Activated B cell treated with CpG ODN at 0.5 μM for 24 hours (primary cell): ENCODE data around the gene CTNND2. TPM values are rescaled to one million over a fixed set of nuclear protein-coding genes. Genes with fewer than 3 reads are reported as not detected.

ENCODE experiments used
- ATAC-seq: fragments of 200-7000 bp; cut with Tn5 transposase; one replicate; pipeline ENCODE4 v1.10.0; 2021; ENCODE audit warnings: low read depth, mild to moderate bottlenecking, moderate library complexity
- CTCF ChIA-PET: fragments of 350-600 bp; sonication (Branson Sonifier 250); formaldehyde crosslinking; loops from one replicate; lab custom pipeline; 2021; ENCODE audit warnings: antibody characterized with exemption; lab: Charles Lee
- POLR2A ChIA-PET: fragments of 350-600 bp; sonication (Branson Sonifier 250); formaldehyde crosslinking; loops from one replicate; lab custom pipeline; 2021; ENCODE audit warnings: antibody characterized with exemption; lab: Charles Lee
- DNase-seq: peaks from one replicate; pipeline ENCODE4 v3.0.0; 2022
- H3K27ac Mint-ChIP-seq: one replicate; pipeline ENCODE4 v1.8.0; 2020; ENCODE audit warnings: mixed read lengths
- H3K27me3 Mint-ChIP-seq: one replicate; pipeline ENCODE4 v1.8.0; 2021; ENCODE audit warnings: mixed read lengths
- H3K36me3 Mint-ChIP-seq: one replicate; pipeline ENCODE4 v1.8.0; 2021; ENCODE audit warnings: low read depth, mixed read lengths
- H3K4me1 Mint-ChIP-seq: one replicate; pipeline ENCODE4 v1.8.0; 2021; ENCODE audit warnings: mixed read lengths
- H3K4me3 Mint-ChIP-seq: one replicate; pipeline ENCODE4 v1.8.0; 2020; ENCODE audit warnings: mild to moderate bottlenecking, mixed read lengths
- H3K9me3 Mint-ChIP-seq: one replicate; pipeline ENCODE4 v1.8.0; 2020; ENCODE audit warnings: mixed read lengths
- CTCF ChIP-seq: fragments of 200-600 bp; IDR thresholded peaks from one replicate; pipeline ENCODE4 v1.8.0; 2022; ENCODE audit warnings: antibody characterized with exemption, mild to moderate bottlenecking
- intact Hi-C: fragments of 100-400 bp; cut with micrococcal nuclease; formaldehyde crosslinking; loops from one replicate; pipeline ENCODE4 v1.15.1; 2024
- total RNA-seq: library from RNA; stranded (reverse); gene quantifications from 2 replicates; pipeline ENCODE4 v1.2.3, GENCODE V29; 2022

Gene CTNND2
- total RNA-seq, 1 donor from 2014 or later, result not detected

GRCh38 chr5:11658376-11658775, 245.9 kb downstream of the CTNND2 start:
- H3K36me3 Mint-ChIP-seq, result no peaks in the 10 kb centered on the region
- H3K4me3 Mint-ChIP-seq, result no peak overlapping the region
- POLR2A ChIA-PET, result no interaction called here
- intact Hi-C loops, result no loop called here
- H3K4me1 Mint-ChIP-seq, result no peaks in the 10 kb centered on the region
- H3K9me3 Mint-ChIP-seq, result no peaks in the 10 kb centered on the region
- ATAC-seq (no peak), DNase-seq (no peak)
- H3K27ac Mint-ChIP-seq, result no peak overlapping the region
- H3K27me3 Mint-ChIP-seq, result no peaks in the 10 kb centered on the region
- no peak for TF ChIP-seq CTCF
- CTCF ChIA-PET, result no interaction called here

- no peak for DNase-seq
- H3K9me3 Mint-ChIP-seq, result no peaks in the 10 kb centered on the region
- no peaks in the 10 kb centered on the region for H3K4me1 Mint-ChIP-seq
- no peak for ATAC-seq
- no peak overlapping the region for H3K4me3 Mint-ChIP-seq
- CTCF ChIA-PET, result no interaction called here
- TF ChIP-seq CTCF, result no peak
- H3K36me3 Mint-ChIP-seq, result no peaks in the 10 kb centered on the region
- POLR2A ChIA-PET, result no interaction called here
- H3K27ac Mint-ChIP-seq, result no peak overlapping the region
- no peaks in the 10 kb centered on the region for H3K27me3 Mint-ChIP-seq
- intact Hi-C loops, result no loop called here
These were observed 247.3 kb downstream of the CTNND2 start for GRCh38 chr5:11656916-11657315.

GRCh38 chr5:11655681-11656080, 248.6 kb downstream of the CTNND2 start:
- no peaks in the 10 kb centered on the region for H3K36me3 Mint-ChIP-seq
- H3K4me3 Mint-ChIP-seq, result no peak overlapping the region
- H3K9me3 Mint-ChIP-seq, result no peaks in the 10 kb centered on the region
- H3K4me1 Mint-ChIP-seq, result no peaks in the 10 kb centered on the region
- intact Hi-C loops, result no loop called here
- no peaks in the 10 kb centered on the region for H3K27me3 Mint-ChIP-seq
- POLR2A ChIA-PET, result no interaction called here
- ATAC-seq (no peak), DNase-seq (no peak)
- no peak overlapping the region for H3K27ac Mint-ChIP-seq
- CTCF ChIA-PET, result no interaction called here
- TF ChIP-seq CTCF, result no peak

GRCh38 chr5:11650936-11651335, 253.3 kb downstream of the CTNND2 start:
- Mint-ChIP-seq H3K4me1 (no peaks in the 10 kb centered on the region), H3K27ac (no peak overlapping the region), H3K9me3 (peaks cover 8% of the 10 kb centered on the region), H3K36me3 (no peaks in the 10 kb centered on the region), H3K27me3 (no peaks in the 10 kb centered on the region), H3K4me3 (no peak overlapping the region)
- ChIA-PET CTCF (no interaction called here), POLR2A (no interaction called here)
- ATAC-seq (no peak), DNase-seq (no peak)
- no peak for TF ChIP-seq CTCF
- intact Hi-C loops, result no loop called here

- Mint-ChIP-seq H3K4me1 (no peaks in the 10 kb centered on the region), H3K36me3 (no peaks in the 10 kb centered on the region), H3K27me3 (no peaks in the 10 kb centered on the region), H3K27ac (no peak overlapping the region), H3K4me3 (no peak overlapping the region), H3K9me3 (peaks cover 8% of the 10 kb centered on the region)
- ChIA-PET POLR2A (no interaction called here), CTCF (no interaction called here)
- DNase-seq, result no peak
- TF ChIP-seq CTCF, result no peak
- intact Hi-C loops, result no loop called here
- no peak for ATAC-seq
These were observed 258.1 kb downstream of the CTNND2 start for GRCh38 chr5:11646141-11646540.
